NOMO-1 (cell line): ENCODE measurements around the gene GSN.

Source experiments
- DNase-seq, 2 experiments: peaks; one replicate each; lab custom pipeline; 2025; ENCODE audit not compliant: unreplicated experiment in 2 of 2; lab: John Stamatoyannopoulos, UW

GSN gene

GRCh38 chr9:121368745-121369144 is 100.8 kb downstream of the GSN start:
- DNase-seq = no peak

GRCh38 chr9:121369595-121370265 is 101.8 kb downstream of the GSN start, which contains the start of gene STOM:
Gene STOM, minus strand, starts transcription at chr9:121370250. Its CDS starts 63 bp downstream, at chr9:121370187.
- DNase-seq = peak; percentile 73 to 83

GRCh38 chr9:121371495-121372061 is 103.6 kb downstream of the GSN start:
- DNase-seq = no peak

- DNase-seq = peak in 1 of 2 experiments; percentile 33
These were observed 104.5 kb downstream of the GSN start for GRCh38 chr9:121372239-121373010.

GRCh38 chr9:121373011-121373729 is 105.2 kb downstream of the GSN start:
- DNase-seq = no peak

GRCh38 chr9:121376214-121376830 is 108.4 kb downstream of the GSN start:
- no peak for DNase-seq

- no peak for DNase-seq
These were observed 112.9 kb downstream of the GSN start for GRCh38 chr9:121380846-121381245.
